ENCODE data around the gene CDC42BPG.

The CDC42BPG gene

DNA sequence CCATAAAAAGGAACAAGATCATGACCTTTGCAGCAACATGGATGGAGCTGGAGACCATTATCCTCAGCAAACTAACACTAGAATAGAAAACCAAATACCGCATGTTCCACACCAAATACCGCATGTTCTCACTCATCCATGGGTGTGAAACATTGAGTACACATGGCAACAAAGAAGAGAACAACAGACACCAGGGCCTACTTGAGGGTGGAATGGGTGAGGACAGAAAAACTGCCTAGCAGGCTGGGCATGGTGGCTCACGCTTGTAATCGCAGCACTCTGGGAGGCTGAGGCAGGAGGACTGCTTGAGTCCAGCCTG is 21.7 kb upstream of the CDC42BPG start:
- no peak for DNase-seq (ENCODE audit: low read depth, low spot score)

DNA sequence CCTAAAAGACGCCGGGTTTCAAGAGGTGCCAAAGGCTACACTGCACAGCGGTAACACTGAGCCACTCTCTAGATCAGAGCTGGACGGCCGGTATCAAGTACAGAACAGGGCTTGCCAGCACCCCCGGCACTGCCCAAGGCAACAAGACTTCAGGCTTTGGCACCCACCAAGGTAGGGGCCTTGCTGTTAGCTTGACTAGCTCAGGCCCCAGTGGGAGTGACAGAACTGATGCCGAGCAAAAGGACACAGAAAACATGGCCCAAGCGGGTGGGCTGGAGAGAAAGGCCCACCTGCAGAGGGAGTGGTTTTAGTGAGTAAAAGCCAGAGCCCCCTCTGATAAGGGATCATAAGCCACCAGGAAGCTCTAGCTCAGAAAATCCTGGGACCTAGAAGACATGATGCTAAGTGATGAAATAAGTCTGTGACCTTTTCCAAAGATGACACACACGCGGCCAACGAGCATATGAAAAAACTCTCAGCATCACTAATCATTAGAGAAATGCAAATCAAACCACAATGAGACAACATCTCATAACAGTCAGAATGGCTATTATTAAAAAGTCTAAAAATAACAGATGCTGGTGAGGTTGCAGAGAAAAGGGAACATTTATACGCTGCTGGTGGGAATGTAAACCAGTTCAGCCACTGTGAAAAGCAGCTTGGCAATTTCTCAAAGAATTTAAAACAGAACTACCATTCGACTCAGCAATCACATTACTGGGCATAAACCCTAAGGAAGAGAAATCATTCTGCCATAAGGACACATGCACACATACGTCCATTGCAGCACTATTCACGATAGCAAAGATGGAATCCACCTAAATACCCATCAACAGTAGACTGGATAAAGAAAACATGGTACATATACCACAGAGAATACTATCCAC is 21.1 kb upstream of the CDC42BPG start:
- DNase-seq (ENCODE audit: low read depth, low spot score): no peak

DNA sequence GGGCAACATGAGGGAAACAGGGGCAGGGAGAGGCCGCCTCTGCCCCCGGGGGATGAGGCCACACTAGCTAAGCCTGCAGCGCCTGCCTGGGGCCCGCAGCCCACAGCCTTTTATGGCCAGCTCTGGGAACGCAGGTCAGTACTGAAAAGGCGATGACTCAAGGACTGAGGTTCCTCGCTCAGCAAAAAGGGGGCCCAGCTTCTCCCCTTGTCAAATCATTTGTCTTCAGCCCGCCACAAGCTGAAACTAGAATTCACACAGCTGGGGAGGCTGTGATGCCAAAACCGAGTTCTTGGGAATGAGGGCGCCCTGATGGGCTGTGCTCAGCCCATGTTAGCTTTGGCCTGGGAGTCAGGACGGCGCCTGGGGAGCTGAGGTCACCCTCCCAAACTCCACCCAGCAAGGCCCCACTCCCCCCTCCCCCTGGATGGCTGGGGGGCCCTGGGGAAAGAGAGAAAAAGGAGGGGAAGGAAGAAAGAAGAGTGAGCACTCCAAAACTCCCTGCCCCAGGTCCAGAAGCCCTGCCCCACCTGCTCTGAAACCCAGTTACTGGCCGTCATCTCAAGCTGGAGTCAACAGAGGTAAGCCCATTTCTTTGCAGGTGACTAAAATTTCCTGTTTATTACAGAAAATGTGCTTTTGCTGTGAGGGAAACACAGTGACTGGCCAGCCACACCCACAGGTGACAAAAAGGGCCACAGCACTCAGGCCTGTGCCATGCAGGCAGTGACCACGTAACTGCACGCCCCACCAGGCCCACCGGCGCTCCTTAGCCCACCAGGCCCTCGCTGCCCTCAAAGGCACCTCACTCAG is 20.2 kb upstream of the CDC42BPG start:
- no peak for DNase-seq (ENCODE audit: low read depth, low spot score)

DNA sequence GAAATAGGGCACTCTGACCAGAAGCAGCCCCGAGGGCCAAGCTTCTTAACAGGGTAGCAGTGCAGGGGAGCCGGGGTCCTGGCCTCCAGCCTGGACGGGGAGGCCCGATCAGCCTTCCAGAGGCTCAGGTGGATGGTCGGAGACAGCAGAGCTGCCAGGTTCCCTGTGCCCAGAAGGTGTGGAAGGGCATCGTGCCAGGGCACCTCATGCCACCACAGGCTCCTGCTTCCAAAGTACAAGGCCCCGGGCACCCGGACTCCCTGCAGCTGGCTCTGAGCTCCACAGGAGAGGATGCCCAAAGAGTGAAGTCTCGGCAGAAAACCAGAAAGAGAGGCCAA is 19.7 kb upstream of the CDC42BPG start:
- no peak for DNase-seq (ENCODE audit: low read depth, low spot score)

DNA sequence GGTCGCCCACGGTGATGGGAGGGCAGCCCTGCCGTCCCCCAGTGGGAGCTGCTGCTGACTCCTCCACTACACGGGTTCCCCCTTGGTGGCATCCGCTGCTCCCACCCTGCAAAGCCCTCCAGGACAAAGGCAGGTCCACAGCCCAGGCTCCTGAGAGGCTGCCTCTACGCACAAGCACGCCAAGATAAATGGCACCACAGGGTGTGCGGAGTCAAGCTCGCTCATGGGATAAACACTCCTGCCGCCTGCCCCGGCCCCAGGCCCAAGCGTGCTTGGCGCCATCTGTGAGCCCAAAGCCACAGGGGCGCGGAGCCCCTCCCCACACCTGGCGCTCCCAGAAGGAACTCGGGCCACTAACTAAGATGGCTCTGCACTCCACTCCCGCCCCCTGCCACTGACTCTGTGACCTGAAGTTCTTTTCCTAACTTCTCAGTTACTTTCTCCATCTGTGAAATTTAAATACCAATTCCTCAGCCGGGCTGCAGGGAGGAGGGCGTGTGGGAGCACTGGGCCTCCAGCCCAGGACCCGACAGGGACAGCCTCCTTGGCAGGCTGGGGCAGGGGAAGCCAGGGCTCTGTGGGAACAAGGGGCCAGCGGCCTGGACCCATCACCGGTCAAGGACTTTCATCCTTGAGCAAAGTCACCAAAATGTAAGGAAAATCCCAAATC is 19.1 kb upstream of the CDC42BPG start:
- no peak for DNase-seq (ENCODE audit: low read depth, low spot score)

DNA sequence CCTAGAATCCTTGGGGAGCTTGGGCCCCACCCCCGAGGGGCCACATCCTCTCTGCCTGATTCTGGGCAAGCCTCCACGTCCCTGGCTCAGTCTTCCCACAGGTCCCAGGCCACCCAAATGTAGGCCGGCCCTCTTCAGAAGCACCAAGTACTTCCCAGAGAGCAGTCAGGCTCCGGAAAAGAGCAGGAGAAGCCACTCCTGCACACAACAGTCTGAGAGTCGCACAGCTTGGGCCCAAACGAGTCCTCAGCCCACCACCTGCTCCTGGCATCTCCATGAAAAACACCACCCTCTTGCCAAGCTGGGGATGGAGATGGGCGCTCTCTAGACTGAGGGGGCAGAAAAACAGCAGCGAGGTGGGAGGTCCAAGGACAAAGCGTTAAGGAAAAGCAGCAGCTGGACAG is 18.5 kb upstream of the CDC42BPG start:
- DNase-seq (ENCODE audit: low read depth, low spot score): no peak

DNA sequence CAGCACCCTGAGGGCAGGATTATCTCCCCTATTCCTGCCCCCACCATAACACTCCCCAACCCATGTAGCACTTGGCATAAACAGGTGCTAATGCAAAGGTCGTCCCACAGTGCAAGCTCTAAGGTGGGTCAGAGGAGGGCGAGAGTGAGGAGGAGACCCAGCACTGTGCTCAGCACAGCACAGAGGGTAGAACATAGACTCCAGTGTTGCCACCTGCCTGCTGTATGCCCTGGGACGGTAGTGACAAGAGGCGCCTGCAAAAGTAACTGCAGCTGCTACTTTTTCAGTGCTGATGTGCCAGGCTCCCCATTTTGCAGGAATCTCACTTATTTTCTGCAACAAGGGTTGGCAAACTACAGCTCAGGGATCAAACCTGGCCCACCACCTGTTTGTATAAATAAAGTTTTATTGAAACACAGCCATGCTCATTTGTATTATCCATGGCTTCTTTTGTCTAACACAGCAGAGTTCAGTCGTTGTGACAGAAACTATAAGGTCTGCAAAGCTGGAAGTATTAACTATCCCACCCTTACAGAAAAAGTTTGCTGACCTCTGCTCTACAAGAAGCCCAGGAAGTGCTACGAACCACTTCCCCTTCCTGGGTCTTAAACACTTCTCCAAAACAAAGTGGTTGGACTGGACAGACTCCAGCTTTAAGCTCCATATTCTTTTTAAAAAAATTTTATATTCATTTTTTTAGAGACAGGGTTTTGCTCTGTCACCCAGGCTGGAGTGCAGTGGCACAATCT is 16.9 kb upstream of the CDC42BPG start:
- no peak for DNase-seq (ENCODE audit: low read depth, low spot score)

DNA sequence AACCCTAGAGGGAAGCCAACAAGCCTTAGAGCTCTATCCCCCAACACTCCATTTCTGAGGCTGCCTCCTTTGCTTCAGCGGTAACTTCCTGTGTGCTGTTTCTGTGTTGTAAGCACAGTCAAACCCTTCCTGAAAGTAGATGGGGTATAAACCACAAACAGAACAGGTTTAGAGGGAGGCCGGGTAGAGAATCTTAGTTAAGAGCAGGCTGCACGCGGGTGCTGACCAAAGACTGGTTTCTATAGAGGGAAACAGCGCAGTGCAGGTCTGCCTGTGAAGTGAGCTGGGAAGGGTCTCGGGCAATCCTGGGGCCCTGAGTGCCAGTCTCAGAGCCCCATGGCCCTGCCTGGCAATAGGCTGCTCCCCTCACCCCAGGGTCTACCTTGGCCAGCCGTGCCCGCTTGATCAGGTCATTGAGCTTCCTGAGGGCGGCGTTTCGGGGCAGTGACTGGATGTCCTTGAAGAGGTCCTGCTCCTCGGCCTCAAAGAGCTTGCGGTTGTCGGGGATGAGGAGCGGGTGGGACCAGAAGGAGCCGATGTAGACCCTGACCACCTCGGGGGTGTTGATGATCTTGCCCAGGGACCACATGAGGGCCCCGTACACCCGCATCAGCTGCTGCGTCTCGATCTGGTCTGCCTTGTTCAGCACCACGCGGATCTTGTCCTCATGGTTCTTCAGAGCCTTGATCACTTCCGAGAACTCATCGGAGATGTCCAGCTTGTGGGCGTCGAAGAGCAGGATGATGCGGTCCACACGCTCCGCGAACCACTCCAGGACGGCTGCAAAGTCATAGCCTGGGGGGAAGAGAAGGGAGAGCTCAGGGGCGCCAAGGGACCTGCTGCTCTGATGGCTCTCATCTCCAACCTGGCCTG is 15.3 kb upstream of the CDC42BPG start:
- DNase-seq (ENCODE audit: low read depth, low spot score): no peak

DNA sequence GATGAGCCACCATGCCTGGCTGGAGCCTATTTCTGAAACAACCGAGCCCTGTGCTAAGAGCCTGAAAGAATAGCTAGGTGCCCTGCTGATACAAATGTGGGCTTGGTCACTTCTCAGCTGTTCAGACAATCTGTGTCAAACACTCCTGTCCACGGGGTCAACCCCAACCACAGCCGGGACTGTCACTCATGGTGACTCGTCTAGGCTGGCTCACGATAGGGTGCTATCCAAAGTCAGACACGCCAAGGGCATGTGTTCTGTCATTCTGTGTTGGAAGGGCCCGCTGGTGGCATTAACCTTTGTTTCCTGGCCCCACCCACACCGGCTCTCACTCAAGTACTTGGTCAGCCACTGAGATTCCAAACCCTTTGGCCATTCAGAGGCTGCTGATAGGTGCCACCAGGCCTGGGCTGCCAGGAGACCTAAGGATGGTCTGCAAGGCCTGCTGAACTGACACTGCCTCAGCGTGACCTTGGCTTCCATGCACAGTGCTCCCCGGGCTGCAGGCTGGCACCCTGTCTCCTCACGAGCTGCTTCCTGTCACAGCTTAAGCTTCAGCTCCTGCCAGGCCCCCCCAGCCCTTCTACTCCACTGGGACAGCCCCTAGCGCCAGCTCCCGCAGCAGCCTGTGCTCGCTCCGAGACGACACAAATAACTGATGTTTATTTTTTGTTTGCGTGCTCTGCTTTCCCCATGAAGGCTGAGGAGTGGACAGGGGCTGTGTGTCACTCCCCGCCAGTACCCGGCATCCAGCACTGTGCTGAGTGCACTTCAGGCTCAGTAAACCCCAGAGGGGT is 14.2 kb upstream of the CDC42BPG start:
- no peak for DNase-seq (ENCODE audit: low read depth, low spot score)

DNA sequence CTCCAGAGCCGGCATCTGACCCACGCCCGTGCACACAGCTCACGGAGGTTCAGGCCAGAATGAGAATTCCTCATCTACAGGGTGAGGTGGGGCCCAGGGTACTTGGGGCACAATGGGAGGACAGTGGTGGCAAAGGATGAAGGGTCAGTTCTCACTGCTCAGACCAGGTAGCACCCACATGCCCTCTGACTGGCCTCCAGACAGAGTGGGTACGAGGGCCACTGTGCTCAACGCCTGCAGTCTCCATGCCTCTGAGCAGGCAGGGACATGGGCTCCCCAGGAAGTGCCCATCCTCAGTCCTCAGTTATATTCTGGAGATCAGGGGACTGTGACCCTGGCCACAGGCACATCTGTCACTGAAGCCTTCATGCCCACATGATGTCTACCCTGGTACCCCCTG is 13.0 kb upstream of the CDC42BPG start:
- no peak for DNase-seq (ENCODE audit: low read depth, low spot score)

DNA sequence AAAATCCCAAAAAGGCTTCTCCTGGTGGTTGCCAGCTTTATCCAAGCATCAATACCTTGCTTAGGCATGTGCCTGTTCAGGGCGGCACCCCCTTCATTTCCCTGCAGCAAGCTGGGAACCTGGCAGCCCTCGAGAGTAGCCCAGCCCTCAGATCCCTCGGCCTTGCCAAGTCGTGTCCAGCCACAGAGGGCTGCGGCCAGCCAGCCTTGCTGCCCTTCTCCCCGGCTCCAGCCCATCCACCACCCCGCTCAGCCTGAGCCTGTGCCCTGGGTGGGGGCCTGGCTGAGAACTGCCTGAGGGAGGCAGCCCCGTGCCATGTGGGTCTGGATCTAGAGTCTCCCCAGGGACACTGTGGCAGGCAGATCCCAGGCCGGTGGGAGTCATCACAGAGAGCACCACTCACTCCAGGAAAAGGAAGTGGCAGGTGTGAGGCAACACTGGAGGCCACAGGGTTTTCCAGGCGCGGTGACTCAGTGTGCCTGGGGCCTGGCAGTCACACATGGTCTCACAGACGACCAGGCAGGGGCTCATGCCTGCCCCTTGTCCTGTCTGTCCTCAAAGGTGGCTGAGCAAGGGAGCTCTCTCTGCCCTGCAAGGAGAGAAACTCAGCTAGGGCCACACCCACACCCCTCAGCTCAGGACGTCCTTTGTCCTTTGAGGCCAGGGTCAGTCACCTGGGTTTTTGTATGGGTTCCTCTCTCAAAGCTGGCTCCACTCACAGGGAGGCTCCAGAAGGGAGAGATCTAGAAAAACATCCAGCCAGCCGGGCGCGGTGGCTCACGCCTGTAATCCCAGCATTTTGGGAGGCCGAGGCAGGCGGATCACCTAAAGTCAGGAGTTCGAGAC is 12.2 kb upstream of the CDC42BPG start:
- no peak for DNase-seq (ENCODE audit: low read depth, low spot score)

DNA sequence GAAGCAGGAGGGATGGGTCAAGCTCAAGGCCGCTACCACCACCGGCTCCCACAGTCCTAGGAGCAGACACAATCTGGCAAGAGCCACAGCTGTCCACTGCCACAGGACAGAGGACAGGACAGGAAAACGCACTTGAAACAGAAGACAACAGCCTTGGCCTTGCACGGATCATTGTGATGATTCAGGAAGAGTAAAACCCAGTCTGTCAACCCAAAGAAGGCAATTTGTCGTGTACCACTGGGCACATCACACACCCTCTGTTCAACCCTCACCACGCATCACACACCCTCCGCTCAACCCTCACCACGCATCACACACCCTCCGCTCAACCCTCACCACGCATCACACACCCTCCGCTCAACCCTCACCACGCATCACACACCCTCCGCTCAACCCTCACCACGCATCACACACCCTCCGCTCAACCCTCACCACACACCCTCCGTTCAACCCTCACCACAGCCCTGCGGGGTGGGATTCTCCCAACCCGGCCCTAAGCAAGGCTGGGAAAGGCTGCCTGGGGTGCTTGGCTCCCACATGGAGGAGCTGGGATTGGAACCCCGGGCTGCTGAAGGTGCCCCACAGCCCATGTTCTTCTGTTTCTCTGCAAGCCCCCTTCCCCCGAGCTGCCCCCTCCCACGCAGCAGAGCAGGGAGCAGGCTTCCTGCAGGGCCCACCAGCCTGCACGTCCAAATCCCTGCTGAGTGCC is 11.3 kb upstream of the CDC42BPG start:
- DNase-seq (ENCODE audit: low read depth, low spot score): no peak

DNA sequence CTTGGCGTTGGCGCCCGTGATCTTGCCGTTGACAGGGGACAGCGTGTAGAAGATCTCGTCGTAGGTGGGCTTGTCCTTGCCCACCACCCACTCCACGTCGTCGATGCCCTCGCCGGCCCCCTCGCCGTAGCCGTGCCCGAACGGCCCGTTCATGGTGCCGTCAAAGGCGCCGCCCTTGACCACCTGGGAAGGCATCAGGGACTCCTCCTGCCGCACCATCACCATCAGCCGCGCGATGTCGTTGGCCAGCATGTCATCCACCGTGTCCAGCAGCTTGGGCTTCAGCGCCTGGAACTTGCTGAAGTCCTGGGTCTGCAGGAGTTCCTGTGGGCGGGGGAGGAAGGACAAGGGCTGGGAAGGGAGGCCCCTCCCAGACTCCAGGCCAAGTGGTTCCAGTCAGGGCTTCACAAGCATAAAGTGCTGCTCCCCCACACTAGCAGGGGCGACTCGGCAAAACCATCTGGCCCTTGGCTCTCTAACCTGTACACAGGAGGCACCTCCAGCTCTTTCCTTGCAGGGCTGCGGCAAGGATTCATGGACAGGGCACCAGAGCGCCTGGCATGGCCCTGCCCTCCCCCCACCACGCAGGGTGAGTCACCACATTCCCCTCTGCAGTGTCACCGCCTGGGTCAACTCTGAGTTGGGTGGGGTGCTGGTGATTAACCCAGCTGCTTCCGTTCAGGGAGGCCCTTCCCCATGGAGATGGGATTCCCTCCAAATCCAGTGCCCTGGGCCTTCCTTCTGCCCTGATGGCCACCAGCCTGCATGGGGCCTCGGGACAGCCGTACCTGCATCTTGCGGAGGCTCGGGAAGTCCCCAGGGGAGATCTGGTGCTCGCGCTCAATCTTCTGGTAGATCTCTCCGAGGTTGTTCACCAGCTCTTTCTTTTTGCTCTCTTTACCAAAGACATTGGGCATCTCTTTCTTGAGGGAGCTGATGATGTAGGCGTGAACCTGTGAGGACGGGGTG is 10.4 kb upstream of the CDC42BPG start:
- no peak for DNase-seq (ENCODE audit: low read depth, low spot score)

DNA sequence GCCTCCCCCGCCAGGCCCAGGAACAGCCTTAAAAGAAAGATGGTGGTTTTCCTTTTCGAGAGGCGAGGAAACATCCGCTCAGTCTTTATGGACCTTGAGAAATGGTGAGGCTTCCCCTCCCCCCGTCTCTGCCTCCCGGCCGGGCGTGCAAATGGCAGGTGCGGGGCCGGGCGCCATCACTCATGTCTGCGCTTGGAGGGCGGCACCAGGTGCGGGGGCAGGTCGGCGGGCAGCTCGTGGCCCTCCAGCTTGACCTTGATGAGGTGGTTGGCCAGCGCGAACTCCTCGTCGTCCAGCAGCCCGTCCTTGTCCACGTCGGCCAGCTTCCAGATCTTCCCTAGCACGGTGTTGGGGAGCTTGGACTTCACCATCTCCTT is 9.7 kb upstream of the CDC42BPG start:
- DNase-seq (ENCODE audit: low read depth, low spot score): no peak

DNA sequence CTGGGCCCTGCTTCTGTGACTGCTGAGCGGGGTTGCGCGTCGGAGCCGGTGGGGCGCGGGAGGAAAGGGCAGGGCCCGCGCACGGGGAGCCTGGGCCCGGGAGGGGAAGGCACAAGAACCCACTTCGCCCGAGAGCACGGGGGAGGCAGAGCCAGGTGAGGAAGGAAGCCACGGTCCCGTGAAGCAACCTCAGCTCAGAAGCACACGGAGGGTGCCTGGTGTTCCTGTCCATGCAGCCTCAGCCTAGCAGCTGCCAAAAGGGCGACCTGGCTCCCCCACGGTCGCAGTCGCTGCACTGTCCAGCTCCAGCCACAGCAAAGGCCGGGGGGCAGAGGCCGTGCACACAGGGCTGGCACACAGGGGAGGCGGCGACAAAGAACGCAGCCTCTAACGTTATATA is 9.3 kb upstream of the CDC42BPG start:
- DNase-seq (ENCODE audit: low read depth, low spot score): no peak

DNA sequence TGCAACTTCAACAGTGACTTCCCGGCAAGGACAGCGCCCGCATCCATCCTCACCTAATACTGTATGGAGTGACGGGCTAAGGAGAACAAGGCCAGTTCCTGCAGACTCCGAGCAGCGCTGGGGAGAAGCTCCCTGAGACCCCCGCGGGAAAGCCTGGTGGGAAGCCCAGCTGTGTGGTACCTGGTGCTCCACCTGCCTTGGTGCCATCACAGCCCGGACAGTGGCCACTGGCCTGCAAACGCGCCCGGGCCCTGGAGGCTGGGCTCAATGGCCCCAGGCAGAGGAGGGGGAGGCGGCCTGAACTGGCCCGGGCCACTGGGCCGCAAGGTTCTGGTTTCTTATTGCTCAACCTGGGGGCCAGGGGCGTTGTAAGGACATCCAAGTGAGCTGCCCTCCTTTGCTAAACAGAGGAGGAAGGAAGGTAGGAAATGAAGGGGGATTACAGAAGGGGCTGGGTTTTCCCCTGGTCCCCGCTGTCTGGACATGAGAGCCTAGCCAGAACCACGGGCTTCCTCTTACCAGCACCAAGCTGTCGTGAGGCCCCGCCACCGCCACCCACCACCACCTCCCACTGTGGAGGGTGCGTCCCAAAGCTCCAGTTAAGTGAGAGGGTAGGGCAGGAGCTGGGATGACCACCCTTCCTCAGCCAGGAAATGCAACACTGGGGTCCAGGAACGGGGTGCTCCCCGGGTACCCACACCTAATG is 8.5 kb upstream of the CDC42BPG start:
- DNase-seq (ENCODE audit: low read depth, low spot score): no peak

DNA sequence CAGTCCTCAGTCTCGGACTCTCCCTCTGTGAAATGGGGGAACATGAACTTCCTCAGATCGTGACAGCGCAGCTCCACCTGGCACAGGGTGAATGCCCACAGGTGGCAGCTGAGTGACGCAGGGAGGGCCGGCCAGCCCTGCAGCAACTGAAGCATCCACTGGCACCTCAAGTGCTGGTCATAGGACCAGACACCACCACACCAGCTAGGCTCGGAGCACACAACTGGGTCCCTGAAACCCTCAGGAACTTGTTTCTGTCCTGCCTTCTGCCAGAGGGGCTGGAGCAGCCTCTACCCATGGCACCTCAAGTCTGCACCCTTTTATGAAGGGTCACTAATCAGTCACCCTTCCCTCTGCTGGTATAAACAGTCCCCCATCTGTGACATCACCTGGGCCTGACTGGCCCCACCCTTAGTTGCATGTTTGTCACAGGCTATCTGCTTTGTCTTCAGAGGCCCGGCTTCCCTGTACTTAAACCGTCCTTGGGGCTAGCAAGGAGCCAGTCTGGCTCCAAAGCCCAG is 7.4 kb upstream of the CDC42BPG start:
- DNase-seq (ENCODE audit: low read depth, low spot score): no peak

All from smooth muscle cell of the brain vasculature (primary cell).